Measurements from ENCODE around the gene IL31.

Gene IL31

DNA sequence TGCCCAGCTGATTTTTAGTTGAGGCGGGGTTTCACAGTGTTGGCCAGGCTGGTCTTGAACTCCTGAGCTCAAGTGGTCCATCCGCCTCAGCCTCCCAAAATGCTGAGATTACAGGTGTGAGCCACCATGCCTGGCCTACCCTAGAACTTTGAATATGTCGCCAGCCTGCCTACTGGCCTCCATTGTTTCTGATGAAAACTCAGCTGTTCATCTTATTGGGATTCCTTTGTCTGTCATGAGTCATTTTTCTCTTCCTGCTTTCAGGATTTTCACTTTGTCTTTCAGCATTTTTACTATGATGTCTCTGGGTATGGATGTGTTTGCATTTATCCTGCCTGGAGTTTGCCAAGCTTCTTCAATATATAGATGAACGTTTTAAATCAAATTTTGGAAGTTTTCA is 21.4 kb upstream of the IL31 start:
- H3K4me1 ChIP-seq (ENCODE audit: low read length): no peaks in the 10 kb centered on the region
- H3K4me3 ChIP-seq (ENCODE audit: low read length): no peak overlapping the region
- no peak overlapping the region for H2AFZ ChIP-seq (ENCODE audit: low read length)
- no peaks in the 10 kb centered on the region for H3K9me2 ChIP-seq (replicated peaks; ENCODE audit: insufficient read depth, low read length)
- no peaks in the 10 kb centered on the region for H3K27me3 ChIP-seq (replicated peaks; ENCODE audit: insufficient read depth, low read length)
- no peak overlapping the region for H3K9ac ChIP-seq (ENCODE audit: low read length)
- H3F3A ChIP-seq (ENCODE audit: insufficient read depth, low read length): no peaks in the 10 kb centered on the region
- H4K20me1 ChIP-seq (ENCODE audit: insufficient read depth, low read length): no peaks in the 10 kb centered on the region
- no peak overlapping the region for H3K4me2 ChIP-seq (ENCODE audit: low read depth, low read length)
- no peak for DNase-seq
- H3K27ac ChIP-seq (ENCODE audit: low read length): no peak overlapping the region
- H3K79me2 ChIP-seq (ENCODE audit: low read length): no peaks in the 10 kb centered on the region
- no peaks in the 10 kb centered on the region for H3K36me3 ChIP-seq (replicated peaks; ENCODE audit: insufficient read depth, low read length)
- no peaks in the 10 kb centered on the region for H3K9me3 ChIP-seq (replicated peaks; ENCODE audit: insufficient read depth, low read length)
- TF ChIP-seq EZH2phosphoT487 (IDR thresholded peaks at IDR 0.05; ENCODE audit: low read length): no peak
- TF ChIP-seq EZH2 (optimal IDR thresholded peaks at IDR 0.05; ENCODE audit: low read depth, low read length): no peak
- TF ChIP-seq, protein P1, sequence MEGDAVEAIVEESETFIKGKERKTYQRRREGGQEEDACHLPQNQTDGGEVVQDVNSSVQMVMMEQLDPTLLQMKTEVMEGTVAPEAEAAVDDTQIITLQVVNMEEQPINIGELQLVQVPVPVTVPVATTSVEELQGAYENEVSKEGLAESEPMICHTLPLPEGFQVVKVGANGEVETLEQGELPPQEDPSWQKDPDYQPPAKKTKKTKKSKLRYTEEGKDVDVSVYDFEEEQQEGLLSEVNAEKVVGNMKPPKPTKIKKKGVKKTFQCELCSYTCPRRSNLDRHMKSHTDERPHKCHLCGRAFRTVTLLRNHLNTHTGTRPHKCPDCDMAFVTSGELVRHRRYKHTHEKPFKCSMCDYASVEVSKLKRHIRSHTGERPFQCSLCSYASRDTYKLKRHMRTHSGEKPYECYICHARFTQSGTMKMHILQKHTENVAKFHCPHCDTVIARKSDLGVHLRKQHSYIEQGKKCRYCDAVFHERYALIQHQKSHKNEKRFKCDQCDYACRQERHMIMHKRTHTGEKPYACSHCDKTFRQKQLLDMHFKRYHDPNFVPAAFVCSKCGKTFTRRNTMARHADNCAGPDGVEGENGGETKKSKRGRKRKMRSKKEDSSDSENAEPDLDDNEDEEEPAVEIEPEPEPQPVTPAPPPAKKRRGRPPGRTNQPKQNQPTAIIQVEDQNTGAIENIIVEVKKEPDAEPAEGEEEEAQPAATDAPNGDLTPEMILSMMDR (IDR thresholded peaks at IDR 0.05; ENCODE audit: low read length): no peak

DNA sequence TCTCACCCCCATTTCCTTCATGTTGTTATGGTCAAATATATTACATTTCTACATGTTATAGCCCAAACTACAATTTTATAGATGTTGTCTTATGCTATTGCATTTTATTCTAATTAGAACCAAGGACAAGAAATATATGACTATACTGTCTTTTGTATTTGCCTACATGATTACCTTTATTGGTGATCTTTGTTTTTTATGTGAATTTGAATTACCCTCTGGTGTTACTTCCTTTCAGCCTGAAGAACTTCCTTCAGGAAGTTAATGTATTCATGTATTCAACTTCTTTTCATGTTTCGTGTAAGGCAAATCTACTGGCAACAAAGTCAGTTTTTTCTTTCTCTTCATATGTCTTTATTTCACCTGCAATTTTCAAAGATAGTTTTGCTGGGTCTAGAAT is 20.8 kb upstream of the IL31 start:
- H3F3A ChIP-seq (ENCODE audit: insufficient read depth, low read length): no peaks in the 10 kb centered on the region
- no peak overlapping the region for H3K4me3 ChIP-seq (ENCODE audit: low read length)
- H2AFZ ChIP-seq (ENCODE audit: low read length): no peak overlapping the region
- TF ChIP-seq EZH2 (optimal IDR thresholded peaks at IDR 0.05; ENCODE audit: low read depth, low read length): no peak
- TF ChIP-seq, protein P1 (IDR thresholded peaks at IDR 0.05; ENCODE audit: low read length): no peak
- no peak for TF ChIP-seq EZH2phosphoT487 (IDR thresholded peaks at IDR 0.05; ENCODE audit: low read length)
- no peak overlapping the region for H3K9ac ChIP-seq (ENCODE audit: low read length)
- DNase-seq: no peak
- no peaks in the 10 kb centered on the region for H3K36me3 ChIP-seq (replicated peaks; ENCODE audit: insufficient read depth, low read length)
- H4K20me1 ChIP-seq (ENCODE audit: insufficient read depth, low read length): no peaks in the 10 kb centered on the region
- H3K9me3 ChIP-seq (replicated peaks; ENCODE audit: insufficient read depth, low read length): no peaks in the 10 kb centered on the region
- no peaks in the 10 kb centered on the region for H3K27me3 ChIP-seq (replicated peaks; ENCODE audit: insufficient read depth, low read length)
- no peaks in the 10 kb centered on the region for H3K79me2 ChIP-seq (ENCODE audit: low read length)
- no peaks in the 10 kb centered on the region for H3K4me1 ChIP-seq (ENCODE audit: low read length)
- no peaks in the 10 kb centered on the region for H3K9me2 ChIP-seq (replicated peaks; ENCODE audit: insufficient read depth, low read length)
- no peak overlapping the region for H3K27ac ChIP-seq (ENCODE audit: low read length)
- no peak overlapping the region for H3K4me2 ChIP-seq (ENCODE audit: low read depth, low read length)

DNA sequence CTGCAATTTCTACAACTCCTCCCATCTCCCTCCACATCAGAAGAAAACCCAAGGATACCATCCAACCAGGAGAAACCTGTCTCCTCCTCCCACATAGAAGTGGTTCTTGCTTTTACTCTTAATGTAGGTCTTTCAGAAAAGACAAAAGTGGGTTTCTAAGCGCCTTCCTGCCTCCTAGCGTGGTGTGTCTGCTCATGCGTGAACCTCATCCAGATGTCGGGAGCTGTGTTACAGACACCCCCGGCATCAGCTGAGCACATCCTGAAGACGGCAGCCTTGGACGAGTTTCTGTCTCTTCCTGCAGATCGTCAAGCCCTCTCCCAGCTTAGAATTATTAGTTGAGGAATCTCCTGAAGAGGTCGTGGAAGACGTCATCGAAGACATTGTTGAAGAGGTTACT is 18.4 kb upstream of the IL31 start:
- H3K9me2 ChIP-seq (replicated peaks; ENCODE audit: insufficient read depth, low read length): no peaks in the 10 kb centered on the region
- H3K36me3 ChIP-seq (replicated peaks; ENCODE audit: insufficient read depth, low read length): no peaks in the 10 kb centered on the region
- no peaks in the 10 kb centered on the region for H3K27me3 ChIP-seq (replicated peaks; ENCODE audit: insufficient read depth, low read length)
- H3K9ac ChIP-seq (ENCODE audit: low read length): no peak overlapping the region
- H3K4me3 ChIP-seq (ENCODE audit: low read length): no peak overlapping the region
- no peaks in the 10 kb centered on the region for H3K79me2 ChIP-seq (ENCODE audit: low read length)
- TF ChIP-seq EZH2 (optimal IDR thresholded peaks at IDR 0.05; ENCODE audit: low read depth, low read length) (no peak), EZH2phosphoT487 (IDR thresholded peaks at IDR 0.05; ENCODE audit: low read length) (no peak)
- TF ChIP-seq, protein P1 (IDR thresholded peaks at IDR 0.05; ENCODE audit: low read length): no peak
- no peaks in the 10 kb centered on the region for H3K9me3 ChIP-seq (replicated peaks; ENCODE audit: insufficient read depth, low read length)
- no peaks in the 10 kb centered on the region for H3F3A ChIP-seq (ENCODE audit: insufficient read depth, low read length)
- H3K27ac ChIP-seq (ENCODE audit: low read length): no peak overlapping the region
- no peak overlapping the region for H2AFZ ChIP-seq (ENCODE audit: low read length)
- no peak overlapping the region for H3K4me2 ChIP-seq (ENCODE audit: low read depth, low read length)
- H3K4me1 ChIP-seq (ENCODE audit: low read length): no peaks in the 10 kb centered on the region
- H4K20me1 ChIP-seq (ENCODE audit: insufficient read depth, low read length): no peaks in the 10 kb centered on the region
- no peak for DNase-seq
